Spleen (tissue), 7 donors: ENCODE measurements around the gene OTUD4.

ENCODE experiments used
- CTCF ChIP-seq, 11 experiments: fragments of 200-600 bp in 7 of 11; fragments of 450-650 bp in 4 of 11; sonication (generic) in 4 of 11; IDR thresholded peaks in 8 of 11; conservative IDR thresholded peaks in 3 of 11; 1 replicate in 7 of 11; 2 replicates in 4 of 11; pipeline versions ENCODE4 v1.4.0 to v1.8.0; 2016 to 2021; ENCODE audit warnings: antibody characterized with exemption in 11 of 11, inconsistent platforms in 4 of 11, mild to moderate bottlenecking in 1 of 11
- POLR2A ChIP-seq, 3 donors: fragments of 450-650 bp; IDR thresholded peaks; one replicate each; pipeline ENCODE4 v1.5.1; 2017; ENCODE audit warnings: antibody characterized with exemption in 3 of 3, mild to moderate bottlenecking in 1 of 3
- donor health status: DM: no; HTN: no; CAD: no; lungs with moderate emphysema.
- donor health status: DM: no; HTN: no; CAD: no.
- donor health status: DM: no; HTN: no; CAD: no.

- TF ChIP-seq CTCF (IDR thresholded peaks at IDR 0.05 in 8 of 11, conservative IDR thresholded peaks at IDR 0.05 in 3 of 11) (no peak), POLR2A (IDR thresholded peaks at IDR 0.05) (no peak)
Measured at GRCh38 chr4:145097331-145097820, 83.0 kb downstream of the OTUD4 start.
